Stimulated activated naive B cell treated with anti-CD40 and anti-IgM and Interleukin-4, amounts not matched to agents 10 μg/mL and 1 μg/mL and 100 μg/mL, for 72 hours (primary cell): ENCODE data around the gene KCNT2.

Experiments used
- ATAC-seq, 2 donors: fragments of 150-1000 bp; cut with Tn5 transposase; replicated peaks; 2 replicates each; pipeline ENCODE4 v1.10.0; 2021; ENCODE audit warnings: moderate library complexity in 1 of 2
- DNase-seq: peaks from one replicate; pipeline ENCODE4 v3.0.0; 2021
- H3K27ac Mint-ChIP-seq: one replicate; pipeline ENCODE4 v1.8.0; 2022; ENCODE audit warnings: mild to moderate bottlenecking, mixed read lengths
- H3K27me3 Mint-ChIP-seq, 2 donors: one replicate each; pipeline ENCODE4 v1.8.0; 2022; ENCODE audit warnings: mixed read lengths in 2 of 2
- H3K36me3 Mint-ChIP-seq, 2 donors: one replicate each; pipeline ENCODE4 v1.8.0; 2022; ENCODE audit warnings: mixed read lengths in 2 of 2, mild to moderate bottlenecking in 1 of 2
- H3K4me1 Mint-ChIP-seq, 2 donors: one replicate each; pipeline ENCODE4 v1.8.0; 2022; ENCODE audit warnings: mixed read lengths in 2 of 2, mild to moderate bottlenecking in 1 of 2
- H3K4me3 Mint-ChIP-seq, 2 donors: one replicate each; pipeline ENCODE4 v1.8.0; 2022; ENCODE audit warnings: mild to moderate bottlenecking in 2 of 2, mixed read lengths in 2 of 2, moderate library complexity in 1 of 2
- H3K9me3 Mint-ChIP-seq, 2 donors: one replicate each; pipeline ENCODE4 v1.8.0; 2022; ENCODE audit warnings: mixed read lengths in 2 of 2, mild to moderate bottlenecking in 1 of 2

Gene KCNT2

DNA sequence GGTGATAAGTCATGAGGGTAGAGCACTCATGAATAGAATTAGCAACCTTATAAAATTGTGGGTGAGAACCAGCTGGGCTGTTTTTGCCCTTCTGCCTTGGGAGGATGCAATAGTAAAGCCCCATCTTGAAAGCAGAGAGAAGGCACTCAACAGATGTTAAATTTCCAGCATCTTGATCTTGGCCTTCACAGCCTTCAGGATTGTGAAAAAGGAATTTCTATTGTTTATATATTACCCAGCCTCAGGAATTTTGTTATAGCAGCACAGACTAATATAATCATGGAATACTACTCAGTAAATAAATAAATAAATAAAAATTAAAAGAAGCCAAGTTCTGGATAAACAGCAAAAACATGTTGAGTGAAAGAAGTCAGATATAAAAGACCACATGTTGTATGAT is 175.2 kb downstream of the KCNT2 start:
- no peak overlapping the region for H3K4me3 Mint-ChIP-seq
- no peaks in the 10 kb centered on the region for H3K27me3 Mint-ChIP-seq
- no peaks in the 10 kb centered on the region for H3K4me1 Mint-ChIP-seq
- DNase-seq (no peak), ATAC-seq (no peak)
- H3K36me3 Mint-ChIP-seq = no peaks in the 10 kb centered on the region
- no peak overlapping the region for H3K27ac Mint-ChIP-seq
- no peaks in the 10 kb centered on the region for H3K9me3 Mint-ChIP-seq

DNA sequence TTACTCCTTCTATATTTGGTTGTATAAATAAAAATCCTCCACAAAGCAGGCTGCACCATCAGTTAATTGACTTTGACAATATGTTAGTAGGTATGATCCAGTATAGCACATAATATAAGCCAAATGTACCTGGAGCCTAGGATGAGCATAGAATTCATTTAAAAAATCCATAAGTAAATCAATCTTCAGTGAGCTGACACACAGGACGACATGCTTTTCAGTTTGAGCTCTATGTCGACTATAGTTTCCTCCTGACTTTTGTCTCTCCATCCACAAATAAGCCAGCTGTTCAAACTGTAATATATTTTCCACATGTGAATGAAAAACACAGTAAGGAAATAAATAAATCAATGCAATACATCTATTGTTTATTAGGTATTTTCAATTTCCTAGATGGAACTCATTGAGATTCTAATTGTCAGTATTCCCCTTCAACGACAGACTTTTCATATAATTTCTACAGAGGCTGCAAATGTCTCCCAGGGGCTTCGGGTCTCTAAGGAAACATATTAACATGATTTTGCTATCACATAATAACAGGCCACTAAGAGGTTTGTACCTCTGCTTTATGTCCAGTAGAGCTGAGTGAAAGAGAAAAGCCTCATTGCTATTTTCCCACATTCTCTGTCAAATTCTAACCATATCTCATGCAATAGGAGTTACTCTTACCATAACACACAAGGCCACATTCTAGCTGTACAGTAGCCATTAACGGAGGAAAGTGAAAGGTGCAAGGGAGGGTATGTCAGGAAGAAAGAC is 180.1 kb downstream of the KCNT2 start:
- ATAC-seq = no peak
- Mint-ChIP-seq H3K36me3 (no peaks in the 10 kb centered on the region), H3K27me3 (no peaks in the 10 kb centered on the region), H3K4me3 (no peak overlapping the region), H3K4me1 (no peaks in the 10 kb centered on the region), H3K9me3 (no peaks in the 10 kb centered on the region), H3K27ac (no peak overlapping the region)
- DNase-seq = no peak

DNA sequence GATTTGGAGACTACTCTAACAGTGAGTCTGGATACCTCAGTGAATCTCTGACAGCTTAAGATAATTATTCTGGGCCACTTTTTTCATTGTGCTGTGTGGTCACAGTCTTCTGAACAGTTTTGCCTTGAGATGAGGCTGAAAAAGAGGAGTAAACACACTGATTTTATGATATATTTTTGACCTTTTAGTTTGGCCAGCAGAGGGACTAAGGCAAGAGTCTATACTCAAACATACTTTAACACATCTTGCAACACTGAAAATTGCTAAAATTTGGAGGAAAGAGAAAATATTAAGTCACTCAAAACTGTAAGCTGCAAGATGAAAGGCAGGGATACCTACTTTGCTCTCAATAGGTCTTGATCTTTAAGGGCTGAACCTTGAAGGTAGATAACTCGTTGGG is 182.7 kb downstream of the KCNT2 start:
- Mint-ChIP-seq H3K9me3 (no peaks in the 10 kb centered on the region), H3K36me3 (no peaks in the 10 kb centered on the region), H3K4me3 (no peak overlapping the region), H3K4me1 (no peaks in the 10 kb centered on the region), H3K27me3 (no peaks in the 10 kb centered on the region), H3K27ac (no peak overlapping the region)
- ATAC-seq = no peak
- no peak for DNase-seq

DNA sequence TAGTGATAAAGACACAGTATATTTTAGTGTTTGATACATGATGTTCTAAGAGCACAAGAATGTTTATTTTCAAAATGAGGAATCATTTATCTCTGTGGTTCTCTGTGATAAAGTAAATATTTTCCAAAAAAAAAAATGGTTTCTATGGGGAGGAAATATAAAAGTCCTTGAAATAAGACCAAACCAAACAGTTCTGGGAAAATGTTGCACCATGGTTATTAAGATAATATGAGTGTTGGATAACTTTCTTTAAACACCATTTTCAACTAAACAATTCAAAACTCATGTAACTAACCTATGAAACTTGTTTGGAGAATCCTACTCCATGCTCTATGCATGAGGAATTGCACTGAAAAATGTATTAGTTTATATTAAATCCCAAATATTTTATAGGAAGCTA is 184.6 kb downstream of the KCNT2 start:
- ATAC-seq = no peak
- no peak overlapping the region for H3K27ac Mint-ChIP-seq
- peaks cover 0 to 2% of the 10 kb centered on the region in 2 donors for H3K9me3 Mint-ChIP-seq
- no peaks in the 10 kb centered on the region for H3K4me1 Mint-ChIP-seq
- DNase-seq = no peak
- no peaks in the 10 kb centered on the region for H3K36me3 Mint-ChIP-seq
- no peak overlapping the region for H3K4me3 Mint-ChIP-seq
- no peaks in the 10 kb centered on the region for H3K27me3 Mint-ChIP-seq

DNA sequence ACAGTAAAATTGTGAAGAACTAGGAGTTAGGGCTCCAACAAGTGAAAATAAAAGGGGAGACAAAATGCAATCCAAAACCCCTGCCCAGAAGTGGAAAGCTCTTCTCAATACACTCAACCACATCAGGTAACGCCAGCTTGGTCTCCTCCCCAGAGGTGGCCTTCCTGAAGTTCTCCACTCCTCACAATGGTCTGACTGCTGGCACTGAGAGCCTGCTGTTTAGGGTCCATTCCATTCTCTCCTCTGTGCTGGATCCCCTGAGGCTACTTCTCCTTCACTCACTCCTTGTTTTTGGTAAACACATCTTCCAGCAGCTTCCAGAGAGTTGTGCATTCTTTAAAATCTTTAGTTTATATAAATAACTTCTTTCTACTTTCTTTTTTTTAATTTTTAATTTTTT is 189.5 kb downstream of the KCNT2 start:
- no peak overlapping the region for H3K4me3 Mint-ChIP-seq
- H3K27ac Mint-ChIP-seq = no peak overlapping the region
- DNase-seq = no peak
- H3K4me1 Mint-ChIP-seq = no peaks in the 10 kb centered on the region
- H3K36me3 Mint-ChIP-seq = no peaks in the 10 kb centered on the region
- H3K9me3 Mint-ChIP-seq = peaks cover 0 to 2% of the 10 kb centered on the region in 2 donors
- ATAC-seq = no peak
- H3K27me3 Mint-ChIP-seq = no peaks in the 10 kb centered on the region

DNA sequence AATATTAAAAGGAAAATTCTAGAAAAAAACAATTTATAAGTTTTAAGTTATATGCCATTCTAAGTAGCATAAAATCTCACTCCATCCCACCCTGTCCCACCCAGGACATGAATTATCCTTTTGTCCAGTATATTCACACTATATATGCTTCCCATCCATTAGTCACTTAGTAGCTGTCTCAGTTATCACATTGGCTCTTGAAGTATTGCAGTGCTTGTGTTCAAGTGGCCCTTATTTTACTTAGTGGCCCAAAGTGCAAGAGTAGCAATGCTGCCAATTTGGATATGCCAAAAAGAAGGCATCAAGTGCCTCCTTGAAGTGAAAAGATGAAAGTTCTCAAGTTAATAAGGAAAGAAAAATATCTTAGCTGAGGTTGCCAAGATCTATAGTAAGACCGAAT is 192.3 kb downstream of the KCNT2 start:
- DNase-seq (no peak), ATAC-seq (no peak)
- H3K36me3 Mint-ChIP-seq = no peaks in the 10 kb centered on the region
- no peaks in the 10 kb centered on the region for H3K27me3 Mint-ChIP-seq
- H3K27ac Mint-ChIP-seq = no peak overlapping the region
- no peaks in the 10 kb centered on the region for H3K4me1 Mint-ChIP-seq
- peaks cover 2% of the 10 kb centered on the region in 2 donors for H3K9me3 Mint-ChIP-seq
- no peak overlapping the region for H3K4me3 Mint-ChIP-seq

DNA sequence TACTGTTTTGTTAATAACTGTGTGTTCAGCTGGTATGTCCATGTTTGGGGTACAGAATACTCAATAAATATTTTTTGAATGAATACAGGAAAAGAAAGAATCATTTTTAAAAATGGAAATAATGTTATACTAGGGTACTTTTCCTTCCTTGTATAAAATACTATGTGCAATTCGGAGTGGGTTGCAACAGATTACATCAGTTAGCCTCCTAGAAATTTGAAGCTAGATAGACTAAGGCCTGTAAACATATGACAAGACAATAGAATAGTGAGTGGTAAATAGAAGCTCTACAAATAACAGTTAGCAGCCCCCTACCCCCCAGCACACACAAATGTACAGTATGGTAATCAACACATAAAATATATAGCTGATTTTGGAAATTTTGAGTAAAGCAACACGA is 195.9 kb downstream of the KCNT2 start:
- H3K27me3 Mint-ChIP-seq = no peaks in the 10 kb centered on the region
- no peak overlapping the region for H3K27ac Mint-ChIP-seq
- ATAC-seq (no peak), DNase-seq (no peak)
- no peak overlapping the region for H3K4me3 Mint-ChIP-seq
- no peaks in the 10 kb centered on the region for H3K36me3 Mint-ChIP-seq
- no peaks in the 10 kb centered on the region for H3K4me1 Mint-ChIP-seq
- peaks cover 2 to 4% of the 10 kb centered on the region in 2 donors for H3K9me3 Mint-ChIP-seq

DNA sequence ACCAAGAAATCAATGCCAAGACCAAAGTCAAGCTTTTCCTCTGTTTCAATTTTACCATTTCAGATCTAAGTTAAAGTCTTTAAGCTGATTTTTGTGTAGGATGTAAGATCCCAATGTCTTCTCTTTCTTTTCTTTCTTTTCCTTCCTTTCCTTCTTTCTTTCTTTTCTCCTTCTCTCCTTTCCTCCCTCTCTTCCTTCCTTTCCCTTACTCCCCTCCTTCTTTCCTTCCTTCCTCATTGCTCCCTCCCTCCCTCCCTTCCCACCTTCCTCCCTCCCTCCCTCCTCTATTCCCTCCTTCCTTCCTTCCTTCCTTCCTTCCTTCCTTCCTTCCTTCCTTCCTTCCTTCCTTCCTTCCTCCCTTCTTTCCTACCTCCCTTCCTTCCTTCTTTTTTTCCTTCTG is 197.5 kb downstream of the KCNT2 start:
- Mint-ChIP-seq H3K36me3 (no peaks in the 10 kb centered on the region), H3K4me1 (no peaks in the 10 kb centered on the region)

DNA sequence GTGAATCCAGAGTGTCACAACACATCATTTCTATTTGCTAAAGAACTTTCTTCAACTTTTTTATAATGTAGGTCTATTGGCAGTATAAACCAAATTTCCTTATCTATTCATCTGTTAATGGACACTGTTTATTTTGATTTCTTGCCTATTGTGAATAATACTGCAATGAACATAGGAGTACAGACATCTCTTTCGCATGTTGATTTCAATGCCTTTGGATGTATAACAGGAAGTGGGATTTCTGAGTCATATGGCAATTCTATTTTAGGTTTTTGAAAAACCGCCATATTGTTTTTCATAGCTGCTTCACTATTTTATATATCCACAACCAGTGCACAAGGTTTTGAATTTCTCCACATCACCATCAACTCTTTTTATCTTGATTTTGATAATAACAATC is 198.7 kb downstream of the KCNT2 start:
- Mint-ChIP-seq H3K36me3 (no peaks in the 10 kb centered on the region), H3K9me3 (peaks cover 2 to 4% of the 10 kb centered on the region in 2 donors), H3K27ac (no peak overlapping the region), H3K27me3 (no peaks in the 10 kb centered on the region), H3K4me1 (no peaks in the 10 kb centered on the region), H3K4me3 (no peak overlapping the region)
- DNase-seq (no peak), ATAC-seq (no peak)

More for the DNA sequence above, 197.5 kb downstream of the KCNT2 start:
- no peak overlapping the region for H3K27ac Mint-ChIP-seq
- no peak overlapping the region for H3K4me3 Mint-ChIP-seq
- DNase-seq (no peak), ATAC-seq (no peak)
- no peaks in the 10 kb centered on the region for H3K27me3 Mint-ChIP-seq
- H3K9me3 Mint-ChIP-seq = peaks cover 2 to 4% of the 10 kb centered on the region in 2 donors

DNA sequence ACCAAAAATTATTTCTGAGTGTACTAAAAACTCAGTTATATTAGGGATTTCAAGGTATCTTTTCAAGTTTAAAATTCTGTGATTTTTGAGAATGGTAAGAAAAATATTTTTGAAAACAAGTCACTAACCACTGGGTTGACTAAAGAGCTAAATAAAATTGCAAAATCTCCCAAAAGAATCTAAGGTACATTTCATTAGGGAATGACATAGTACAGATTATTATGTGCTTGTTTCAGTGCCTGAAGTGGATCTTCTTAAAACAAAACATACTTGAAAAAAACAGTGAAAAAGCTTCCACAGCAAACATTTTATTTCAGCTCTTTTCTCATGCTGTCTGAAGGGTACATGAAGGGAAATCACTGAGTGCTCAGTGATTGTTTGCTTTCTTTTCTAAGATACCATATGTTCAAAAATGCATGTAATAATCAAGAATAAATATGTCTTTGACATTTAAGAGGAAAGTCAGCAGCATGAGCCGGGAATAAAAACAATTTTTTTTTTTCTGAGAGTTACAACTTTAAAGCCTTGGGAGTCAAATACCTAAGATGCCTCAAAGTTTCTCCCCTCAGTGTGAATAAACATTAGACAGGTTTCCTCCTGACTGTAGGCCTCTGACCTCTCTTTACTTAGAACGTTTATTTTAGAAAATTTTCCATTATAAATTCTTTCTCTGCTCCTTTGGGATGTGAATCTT is 200.7 kb downstream of the KCNT2 start:
- Mint-ChIP-seq H3K27ac (no peak overlapping the region), H3K36me3 (no peaks in the 10 kb centered on the region), H3K4me1 (no peaks in the 10 kb centered on the region), H3K27me3 (no peaks in the 10 kb centered on the region), H3K4me3 (no peak overlapping the region), H3K9me3 (peaks cover 2 to 4% of the 10 kb centered on the region in 2 donors)
- DNase-seq = no peak
- ATAC-seq = no peak

DNA sequence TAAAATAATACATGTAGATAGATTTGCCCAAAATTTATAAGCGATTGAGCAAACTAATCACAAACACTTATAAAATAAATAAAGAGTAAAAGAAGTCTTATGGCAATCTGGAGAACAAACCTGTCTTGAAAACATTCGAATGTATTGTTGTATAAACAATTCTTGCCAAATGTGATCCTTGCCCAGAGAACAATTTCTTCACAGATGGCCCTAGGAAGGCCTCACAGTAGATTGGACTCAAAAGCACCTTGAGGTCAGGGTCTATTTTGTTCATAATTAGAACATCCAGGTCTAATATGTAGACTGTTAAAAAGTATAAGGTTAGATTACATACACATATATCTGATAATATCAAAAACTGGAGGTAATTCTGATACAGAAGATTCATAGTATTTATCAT is 202.4 kb downstream of the KCNT2 start:
- H3K27ac Mint-ChIP-seq = no peak overlapping the region
- H3K4me3 Mint-ChIP-seq = no peak overlapping the region
- no peak for ATAC-seq
- no peak for DNase-seq
- no peaks in the 10 kb centered on the region for H3K27me3 Mint-ChIP-seq
- H3K36me3 Mint-ChIP-seq = no peaks in the 10 kb centered on the region
- H3K9me3 Mint-ChIP-seq = peaks cover 0 to 1% of the 10 kb centered on the region in 2 donors
- no peaks in the 10 kb centered on the region for H3K4me1 Mint-ChIP-seq

DNA sequence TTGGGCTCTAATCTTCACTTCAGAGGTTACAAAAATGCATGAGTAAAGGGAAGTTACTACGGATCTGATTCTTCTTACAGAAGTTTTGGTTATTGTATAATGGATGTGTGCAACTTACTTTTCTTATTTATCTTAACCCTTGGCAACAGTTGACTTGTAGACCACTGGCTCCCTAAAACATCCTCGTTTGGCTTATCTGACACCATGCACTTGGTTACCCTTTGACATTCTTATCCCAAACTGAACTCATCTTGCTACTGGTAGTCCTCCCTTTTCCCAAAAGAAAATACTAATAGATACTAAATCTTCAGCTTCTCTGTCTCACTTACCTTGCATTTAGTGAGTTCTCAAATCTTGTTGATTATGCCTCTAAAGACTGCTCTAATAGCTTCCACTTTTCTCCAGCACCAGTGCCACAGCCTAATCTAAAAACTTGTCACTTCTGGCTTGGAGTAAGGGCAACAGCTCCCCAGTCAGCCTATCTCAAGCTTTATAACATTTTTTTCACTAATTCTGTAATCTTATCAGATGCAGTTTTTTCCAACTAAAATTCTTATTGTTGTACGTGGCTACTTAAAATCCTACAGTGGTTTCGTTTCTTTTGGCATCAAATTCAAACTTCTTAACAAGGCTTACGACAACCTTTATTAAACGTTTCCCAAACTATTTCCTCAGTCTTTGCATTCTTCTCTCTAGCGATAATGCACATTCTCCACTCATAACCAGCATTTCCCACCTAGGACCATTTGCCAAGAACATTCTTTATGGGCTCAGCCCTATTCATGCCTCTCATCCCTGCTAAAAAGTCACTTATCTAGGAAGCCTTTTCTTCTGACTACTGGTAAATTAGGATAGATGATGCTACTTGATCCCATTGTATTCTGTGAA is 204.2 kb downstream of the KCNT2 start:
- Mint-ChIP-seq H3K27ac (no peak overlapping the region), H3K36me3 (no peaks in the 10 kb centered on the region), H3K4me1 (no peaks in the 10 kb centered on the region), H3K9me3 (no peaks in the 10 kb centered on the region), H3K27me3 (no peaks in the 10 kb centered on the region), H3K4me3 (no peak overlapping the region)
- ATAC-seq (no peak), DNase-seq (no peak)

DNA sequence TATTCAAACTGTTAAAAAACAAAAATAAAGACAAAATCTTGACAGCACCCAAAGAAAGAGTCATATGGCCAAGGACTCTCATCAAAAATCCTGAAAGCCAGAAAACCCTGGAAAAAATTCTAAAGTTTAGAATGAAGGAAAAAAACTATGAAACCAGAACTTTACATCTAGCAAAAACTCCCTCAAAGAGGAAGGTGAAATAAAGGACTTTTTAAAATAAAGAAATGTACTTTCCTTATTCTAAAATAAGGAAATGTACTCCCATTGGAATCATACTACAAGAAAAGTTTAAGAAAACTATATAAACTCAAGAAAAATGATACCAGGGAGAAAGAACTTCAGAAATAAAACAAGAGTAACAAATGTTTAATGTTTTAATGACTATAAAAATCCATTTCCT is 206.3 kb downstream of the KCNT2 start:
- DNase-seq = no peak
- Mint-ChIP-seq H3K36me3 (no peaks in the 10 kb centered on the region), H3K9me3 (no peaks in the 10 kb centered on the region), H3K27ac (no peak overlapping the region), H3K4me1 (no peaks in the 10 kb centered on the region), H3K4me3 (no peak overlapping the region), H3K27me3 (no peaks in the 10 kb centered on the region)
- ATAC-seq = no peak

DNA sequence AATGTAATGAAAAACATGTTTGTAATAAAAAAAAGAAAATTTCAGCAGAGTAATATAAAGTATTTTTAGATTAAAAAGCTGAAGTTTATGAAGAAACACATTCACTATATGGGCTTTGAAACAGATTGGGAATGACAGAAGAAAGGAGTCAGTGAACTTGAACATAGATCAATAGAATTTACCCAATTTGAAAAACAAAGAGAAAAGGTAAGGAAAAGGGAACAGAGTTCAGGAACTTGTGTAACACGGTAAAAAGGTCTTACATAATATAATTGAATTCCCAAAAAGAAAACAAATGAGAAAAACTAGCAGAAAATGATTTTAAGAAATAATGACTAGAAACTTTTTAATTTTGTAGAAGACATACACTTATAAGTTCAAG is 206.8 kb downstream of the KCNT2 start:
- H3K36me3 Mint-ChIP-seq = no peaks in the 10 kb centered on the region
- no peak for DNase-seq
- H3K27me3 Mint-ChIP-seq = no peaks in the 10 kb centered on the region
- ATAC-seq = no peak
- no peak overlapping the region for H3K27ac Mint-ChIP-seq
- H3K9me3 Mint-ChIP-seq = no peaks in the 10 kb centered on the region
- no peak overlapping the region for H3K4me3 Mint-ChIP-seq
- no peaks in the 10 kb centered on the region for H3K4me1 Mint-ChIP-seq
